ENCODE data around the gene TPK1.

DNA sequence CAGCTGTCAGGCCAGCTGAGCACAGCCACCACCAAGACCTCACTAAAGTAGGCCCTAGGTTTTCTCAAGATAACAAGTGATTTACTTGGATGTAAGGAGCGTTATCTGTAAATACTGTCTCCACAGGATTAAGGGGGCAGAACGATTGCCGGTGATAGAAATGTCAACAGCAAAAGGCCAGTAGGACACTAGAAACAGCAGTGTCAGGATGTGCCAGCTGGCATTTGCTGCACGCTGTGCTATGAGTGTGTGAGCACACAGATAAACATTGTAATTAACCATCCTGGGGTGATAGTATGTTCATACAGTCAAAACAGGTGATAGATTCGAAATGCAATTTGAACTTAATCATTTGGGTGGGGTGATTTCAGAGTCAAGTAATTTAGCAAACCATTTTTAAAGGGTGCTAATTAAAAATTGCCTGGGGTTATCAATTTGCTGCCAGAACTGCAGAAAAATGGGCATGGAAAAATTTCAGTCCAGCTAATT lies 396.1 kb downstream of the TPK1 start:
- TF ChIP-seq, protein P1, sequence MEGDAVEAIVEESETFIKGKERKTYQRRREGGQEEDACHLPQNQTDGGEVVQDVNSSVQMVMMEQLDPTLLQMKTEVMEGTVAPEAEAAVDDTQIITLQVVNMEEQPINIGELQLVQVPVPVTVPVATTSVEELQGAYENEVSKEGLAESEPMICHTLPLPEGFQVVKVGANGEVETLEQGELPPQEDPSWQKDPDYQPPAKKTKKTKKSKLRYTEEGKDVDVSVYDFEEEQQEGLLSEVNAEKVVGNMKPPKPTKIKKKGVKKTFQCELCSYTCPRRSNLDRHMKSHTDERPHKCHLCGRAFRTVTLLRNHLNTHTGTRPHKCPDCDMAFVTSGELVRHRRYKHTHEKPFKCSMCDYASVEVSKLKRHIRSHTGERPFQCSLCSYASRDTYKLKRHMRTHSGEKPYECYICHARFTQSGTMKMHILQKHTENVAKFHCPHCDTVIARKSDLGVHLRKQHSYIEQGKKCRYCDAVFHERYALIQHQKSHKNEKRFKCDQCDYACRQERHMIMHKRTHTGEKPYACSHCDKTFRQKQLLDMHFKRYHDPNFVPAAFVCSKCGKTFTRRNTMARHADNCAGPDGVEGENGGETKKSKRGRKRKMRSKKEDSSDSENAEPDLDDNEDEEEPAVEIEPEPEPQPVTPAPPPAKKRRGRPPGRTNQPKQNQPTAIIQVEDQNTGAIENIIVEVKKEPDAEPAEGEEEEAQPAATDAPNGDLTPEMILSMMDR (IDR thresholded peaks at IDR 0.05) = no peak
- no peak for TF ChIP-seq POLR2A (IDR thresholded peaks at IDR 0.05)

Measured in right lobe of liver (tissue), 4 donors.